NCI-H2227 treated with DMSO at 0.1 percent for 48 hours (cell line): ENCODE data around the gene MTG1.
"Not testable (repeated sequence)": the region's sequence is repeated elsewhere in the genome, so short reads cannot be mapped to it uniquely, and the experiment has no call there.

Experiments used
- DNase-seq: peaks from one replicate; lab custom pipeline; 2025; lab: John Stamatoyannopoulos, UW

Gene MTG1

GRCh38 chr10:133424102-133424501 is 30.1 kb downstream of the MTG1 start:
- not testable (repeated sequence) for DNase-seq

- not testable (repeated sequence) for DNase-seq
Measured at GRCh38 chr10:133424601-133425000, 30.6 kb downstream of the MTG1 start, which contains the start of gene SPRN. TSS of gene SPRN (minus strand) at chr10:133424625. CDS start at chr10:133423681, 944 bp downstream.

- not testable (repeated sequence) for DNase-seq
Measured at GRCh38 chr10:133429571-133429970, 35.6 kb downstream of the MTG1 start.

- DNase-seq: not testable (repeated sequence)
Measured at GRCh38 chr10:133431888-133432613, 38.1 kb downstream of the MTG1 start.

GRCh38 chr10:133432789-133433188 is 38.8 kb downstream of the MTG1 start:
- not testable (repeated sequence) for DNase-seq

- no peak for DNase-seq
Measured at GRCh38 chr10:133438711-133439273, 44.8 kb downstream of the MTG1 start.

- no peak for DNase-seq
Measured at GRCh38 chr10:133439517-133440461, 45.8 kb downstream of the MTG1 start.

GRCh38 chr10:133440633-133441285 is 46.8 kb downstream of the MTG1 start:
- DNase-seq: no peak

- not testable (repeated sequence) for DNase-seq
Measured at GRCh38 chr10:133441356-133441755, 47.4 kb downstream of the MTG1 start.

GRCh38 chr10:133441780-133442179 is 47.8 kb downstream of the MTG1 start:
- no peak for DNase-seq

- no peak for DNase-seq
Measured at GRCh38 chr10:133442191-133442966, 48.4 kb downstream of the MTG1 start.

GRCh38 chr10:133442967-133443924 is 49.3 kb downstream of the MTG1 start:
- DNase-seq: no peak

GRCh38 chr10:133444342-133445267 is 50.6 kb downstream of the MTG1 start:
- DNase-seq: no peak

- DNase-seq: no peak
Measured at GRCh38 chr10:133445268-133445732, 51.3 kb downstream of the MTG1 start.

GRCh38 chr10:133445751-133446708 is 52.1 kb downstream of the MTG1 start:
- no peak for DNase-seq

GRCh38 chr10:133446979-133447378 is 53.0 kb downstream of the MTG1 start:
- no peak for DNase-seq

GRCh38 chr10:133448120-133448519 is 54.2 kb downstream of the MTG1 start:
- no peak for DNase-seq

- no peak for DNase-seq
Measured at GRCh38 chr10:133451346-133451745, 57.4 kb downstream of the MTG1 start.
